PC-9 (cell line): ENCODE results near the gene SLC6A19.

Experiments used
- CTCF ChIP-seq: fragments of 200-600 bp; sonication (generic); conservative IDR thresholded peaks from 2 replicates; pipeline ENCODE4 v1.6.1; 2017; ENCODE audit warnings: mixed run types, antibody characterized with exemption, mild to moderate bottlenecking, moderate library complexity
- EZH2 ChIP-seq: fragments of 200-600 bp; sonication (generic); IDR thresholded peaks from 2 replicates; pipeline ENCODE4 v1.8.0; 2017; ENCODE audit warnings: antibody characterized with exemption, low read depth

DNA sequence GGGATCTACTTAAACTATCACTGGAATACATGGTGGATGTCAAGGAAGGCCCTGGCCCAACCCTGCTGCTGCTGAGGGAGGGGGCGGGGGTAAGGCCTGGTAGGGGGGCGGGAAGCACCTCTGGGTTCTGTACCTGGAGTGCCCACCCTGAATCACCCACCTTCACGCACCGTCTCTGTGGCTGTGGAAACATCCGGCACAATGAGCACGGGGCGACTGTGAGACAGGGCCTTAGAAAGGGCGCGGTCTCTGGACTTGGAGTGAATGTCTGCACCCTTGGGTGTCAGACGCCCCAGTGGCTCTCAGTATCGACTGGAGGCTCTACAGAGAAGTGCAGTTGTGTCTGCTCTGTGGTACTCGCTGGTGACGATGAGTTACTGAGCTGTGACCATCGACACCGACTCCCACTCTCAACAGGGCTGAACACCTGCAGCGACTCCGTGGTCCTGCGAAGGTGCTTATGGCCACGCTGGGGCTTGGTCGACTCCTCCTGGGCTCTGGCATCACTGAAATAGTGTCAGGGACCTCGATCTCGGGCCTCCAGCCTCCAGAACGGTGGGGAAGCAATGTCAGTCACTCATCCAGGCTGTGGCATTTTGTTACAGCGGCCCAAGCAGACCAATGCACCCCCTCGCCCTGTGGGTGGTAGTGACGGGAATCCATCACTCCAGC is 25.5 kb upstream of the SLC6A19 start:
- no peak; the same call in 1 of the 2 replicates for TF ChIP-seq CTCF
- TF ChIP-seq EZH2, result no peak
